IPS-20b (cell line): Measurements from ENCODE around the gene DIPK1A.

ENCODE experiments used
- H3K27ac ChIP-seq: one replicate; pipeline ENCODE4 v1.5.1; 2013; ENCODE audit warnings: low read length
- H3K27me3 ChIP-seq: 2 replicates; pipeline ENCODE4 v1.6.1; 2013; ENCODE audit warnings: mild to moderate bottlenecking, low read length, inconsistent platforms; ENCODE audit not compliant: insufficient read depth
- H3K36me3 ChIP-seq: 2 replicates; pipeline ENCODE4 v1.6.1; 2013; ENCODE audit warnings: low read depth, mild to moderate bottlenecking, inconsistent platforms, low read length, moderate library complexity; ENCODE audit not compliant: insufficient read depth
- H3K4me1 ChIP-seq: 2 replicates; pipeline ENCODE4 v1.6.1; 2013; ENCODE audit warnings: mild to moderate bottlenecking, control low read depth, inconsistent platforms, low read length, moderate library complexity; ENCODE audit not compliant: insufficient read depth
- H3K4me3 ChIP-seq: 2 replicates; pipeline ENCODE4 v1.5.1; 2013; ENCODE audit warnings: mild to moderate bottlenecking, low read length, inconsistent platforms
- H3K9ac ChIP-seq: 2 replicates; pipeline ENCODE4 v1.6.1; 2013; ENCODE audit warnings: low read depth, mild to moderate bottlenecking, inconsistent platforms, low read length, moderate library complexity
- H3K9me3 ChIP-seq: 2 replicates; pipeline ENCODE4 v1.6.1; 2013; ENCODE audit warnings: mild to moderate bottlenecking, low read depth, low read length, inconsistent platforms; ENCODE audit not compliant: insufficient read depth

DIPK1A gene

GRCh38 chr1:92961131-92961895, at the start of gene DIPK1A:
Gene DIPK1A, minus strand, starts transcription at chr1:92961462. Its CDS starts 33 bp downstream, at chr1:92961429.
- Histone ChIP-seq H3K4me3 (peak within 1 kb of the TSS; percentile 86), H3K27ac (peak within 1 kb of the TSS; percentile 67), H3K9ac (peak within 1 kb of the TSS; percentile 88), H3K36me3 (no peaks in the 10 kb centered on the region), H3K27me3 (peaks cover 21% of the 10 kb centered on the region), H3K9me3 (no peaks in the 10 kb centered on the region), H3K4me1 (peaks cover 7% of the 10 kb centered on the region; the same call in 1 of the 2 replicates)

- Histone ChIP-seq H3K27ac (no peak overlapping the region), H3K36me3 (no peaks in the 10 kb centered on the region), H3K27me3 (no peaks in the 10 kb centered on the region), H3K9ac (no peak overlapping the region), H3K4me3 (no peak overlapping the region), H3K9me3 (no peaks in the 10 kb centered on the region), H3K4me1 (no peaks in the 10 kb centered on the region; the same call in 1 of the 2 replicates)
These were observed 46.8 kb upstream of the DIPK1A start for GRCh38 chr1:93007941-93008577.

DNA sequence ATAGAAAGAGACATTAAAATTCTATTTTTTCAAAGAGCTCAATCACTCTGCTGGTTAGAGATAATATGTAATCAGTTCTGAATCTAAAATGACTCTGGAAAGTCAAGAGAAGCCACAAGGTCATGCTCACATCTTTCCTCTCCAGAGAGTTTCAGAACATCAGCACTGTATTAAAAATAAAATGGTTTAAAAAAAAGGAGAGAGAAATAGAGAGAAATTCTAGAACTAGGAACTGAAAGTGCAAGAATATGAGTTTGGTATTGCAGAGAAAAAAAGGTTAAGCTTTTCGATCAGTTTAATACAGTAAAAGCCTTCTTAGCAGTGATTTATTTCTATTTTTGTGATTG, 44.0 kb upstream of the DIPK1A start:
- peaks cover 9% of the 10 kb centered on the region; the same call in 1 of the 2 replicates for H3K4me1 ChIP-seq
- no peak overlapping the region for H3K9ac ChIP-seq
- no peaks in the 10 kb centered on the region for H3K27me3 ChIP-seq
- no peak overlapping the region for H3K27ac ChIP-seq
- no peak overlapping the region for H3K4me3 ChIP-seq
- H3K36me3 ChIP-seq: no peaks in the 10 kb centered on the region
- no peaks in the 10 kb centered on the region for H3K9me3 ChIP-seq

DNA sequence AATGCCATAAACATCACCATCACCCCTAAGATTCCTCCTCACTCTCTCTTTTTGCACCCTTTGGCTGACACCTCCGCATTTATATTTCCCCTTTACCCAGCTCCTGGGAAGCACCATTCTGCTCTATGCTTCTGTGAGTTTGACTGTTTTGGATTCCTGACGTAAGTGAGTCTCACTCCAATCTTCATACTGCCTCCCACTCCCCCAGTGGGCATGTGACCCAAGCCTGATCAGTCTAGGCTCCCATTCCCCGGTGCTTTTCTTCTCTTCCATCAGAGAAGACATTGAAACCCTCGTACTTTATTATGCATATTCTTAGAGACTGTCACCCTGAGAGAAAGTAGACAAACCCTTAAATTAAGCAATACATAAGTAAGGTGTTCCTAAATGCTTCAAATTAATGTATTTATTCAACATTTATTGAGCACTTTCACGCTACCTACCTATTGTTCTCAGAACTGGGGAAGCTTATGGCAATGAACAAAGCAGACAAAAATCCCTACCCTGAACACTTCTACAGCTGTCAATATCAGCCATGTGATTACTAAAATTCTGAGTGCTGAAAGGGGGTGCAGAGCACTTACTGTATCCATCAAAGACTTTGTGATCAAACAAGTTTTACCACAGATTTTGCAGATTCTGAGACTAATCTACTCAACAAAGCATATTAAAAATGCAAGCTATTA, 43.4 kb upstream of the DIPK1A start:
- no peaks in the 10 kb centered on the region for H3K36me3 ChIP-seq
- H3K27me3 ChIP-seq: no peaks in the 10 kb centered on the region
- H3K4me3 ChIP-seq: no peak overlapping the region
- H3K9me3 ChIP-seq: no peaks in the 10 kb centered on the region
- H3K9ac ChIP-seq: no peak overlapping the region
- H3K4me1 ChIP-seq: peaks cover 14% of the 10 kb centered on the region; the same call in 1 of the 2 replicates
- no peak overlapping the region for H3K27ac ChIP-seq

DNA sequence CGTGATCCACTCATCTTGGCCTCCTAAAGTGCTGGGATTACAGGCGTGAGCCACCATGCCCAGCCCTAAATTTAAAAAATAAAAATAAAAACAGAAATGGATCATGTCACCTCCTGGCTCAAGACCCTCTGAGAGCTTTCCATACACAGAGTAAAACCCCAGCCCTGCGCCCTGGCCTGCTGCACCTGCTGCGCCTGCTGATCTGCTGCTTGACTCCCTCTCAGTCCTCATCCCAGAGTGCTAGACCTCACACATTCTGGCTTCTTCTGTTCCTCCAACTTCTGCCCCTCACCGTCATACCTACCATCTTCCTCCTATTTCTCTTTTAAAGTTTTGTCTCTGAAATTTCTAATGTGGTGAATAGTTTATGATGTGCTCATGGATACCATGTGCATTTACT, 42.7 kb upstream of the DIPK1A start:
- H3K9ac ChIP-seq: no peak overlapping the region
- no peaks in the 10 kb centered on the region for H3K36me3 ChIP-seq
- H3K27me3 ChIP-seq: no peaks in the 10 kb centered on the region
- H3K4me1 ChIP-seq: peaks cover 15% of the 10 kb centered on the region; the same call in 1 of the 2 replicates
- no peak overlapping the region for H3K4me3 ChIP-seq
- H3K9me3 ChIP-seq: no peaks in the 10 kb centered on the region
- H3K27ac ChIP-seq: no peak overlapping the region

- no peaks in the 10 kb centered on the region for H3K9me3 ChIP-seq
- no peak overlapping the region for H3K27ac ChIP-seq
- H3K9ac ChIP-seq: no peak overlapping the region
- no peak overlapping the region for H3K4me3 ChIP-seq
- peaks cover 15% of the 10 kb centered on the region; the same call in 1 of the 2 replicates for H3K4me1 ChIP-seq
- H3K27me3 ChIP-seq: no peaks in the 10 kb centered on the region
- H3K36me3 ChIP-seq: no peaks in the 10 kb centered on the region
These were observed 41.5 kb upstream of the DIPK1A start for GRCh38 chr1:93002781-93003180.

DNA sequence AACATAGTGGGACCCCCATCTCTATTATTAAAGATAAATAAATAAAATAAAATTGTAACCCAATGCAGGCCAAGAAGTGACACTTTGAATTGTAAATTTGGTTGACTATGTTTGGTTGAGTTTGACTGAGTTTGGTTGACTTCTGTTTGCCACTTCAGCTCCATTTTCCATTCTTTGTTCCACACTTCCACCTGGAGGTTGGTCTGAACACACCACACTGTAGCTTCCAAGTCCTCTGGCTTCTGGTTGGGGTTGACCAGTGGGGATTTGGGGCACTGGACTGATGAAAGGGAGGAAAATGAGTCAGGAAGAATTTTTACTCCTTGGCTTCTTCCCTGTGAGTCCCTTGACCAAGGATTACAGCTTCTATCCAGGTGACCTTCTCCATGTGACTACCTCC, 40.6 kb upstream of the DIPK1A start:
- Histone ChIP-seq H3K4me1 (peaks cover 15% of the 10 kb centered on the region; the same call in 1 of the 2 replicates), H3K36me3 (no peaks in the 10 kb centered on the region), H3K9me3 (no peaks in the 10 kb centered on the region), H3K9ac (no peak overlapping the region), H3K4me3 (no peak overlapping the region), H3K27me3 (no peaks in the 10 kb centered on the region), H3K27ac (no peak overlapping the region)

- Histone ChIP-seq H3K27me3 (no peaks in the 10 kb centered on the region), H3K4me1 (peaks cover 15% of the 10 kb centered on the region; the same call in 1 of the 2 replicates), H3K4me3 (peak overlapping the region; percentile 18; the same call in 1 of the 2 replicates), H3K9ac (peak overlapping the region; percentile 43; the same call in 1 of the 2 replicates), H3K9me3 (no peaks in the 10 kb centered on the region), H3K36me3 (no peaks in the 10 kb centered on the region), H3K27ac (peak overlapping the region; percentile 27)
These were observed 39.5 kb upstream of the DIPK1A start for GRCh38 chr1:93000751-93001175.

- Histone ChIP-seq H3K27me3 (no peaks in the 10 kb centered on the region), H3K4me3 (peak overlapping the region; percentile 18; the same call in 1 of the 2 replicates), H3K9ac (peak overlapping the region; percentile 43; the same call in 1 of the 2 replicates), H3K4me1 (peaks cover 15% of the 10 kb centered on the region; the same call in 1 of the 2 replicates), H3K27ac (peak overlapping the region; percentile 27), H3K36me3 (no peaks in the 10 kb centered on the region), H3K9me3 (no peaks in the 10 kb centered on the region)
These were observed 39.0 kb upstream of the DIPK1A start for GRCh38 chr1:93000291-93000690.

- Histone ChIP-seq H3K9ac (no peak overlapping the region), H3K27me3 (no peaks in the 10 kb centered on the region), H3K4me1 (peaks cover 15% of the 10 kb centered on the region; the same call in 1 of the 2 replicates), H3K27ac (no peak overlapping the region), H3K4me3 (no peak overlapping the region), H3K36me3 (no peaks in the 10 kb centered on the region), H3K9me3 (no peaks in the 10 kb centered on the region)
These were observed 37.6 kb upstream of the DIPK1A start for GRCh38 chr1:92998821-92999220.
